NOMO-1 treated with DMSO at 0.1 percent for 48 hours (cell line): ENCODE data around the gene LZIC.

Experiments
- DNase-seq: peaks from one replicate; lab custom pipeline; 2025; ENCODE audit not compliant: unreplicated experiment; lab: John Stamatoyannopoulos, UW

The LZIC gene

DNA sequence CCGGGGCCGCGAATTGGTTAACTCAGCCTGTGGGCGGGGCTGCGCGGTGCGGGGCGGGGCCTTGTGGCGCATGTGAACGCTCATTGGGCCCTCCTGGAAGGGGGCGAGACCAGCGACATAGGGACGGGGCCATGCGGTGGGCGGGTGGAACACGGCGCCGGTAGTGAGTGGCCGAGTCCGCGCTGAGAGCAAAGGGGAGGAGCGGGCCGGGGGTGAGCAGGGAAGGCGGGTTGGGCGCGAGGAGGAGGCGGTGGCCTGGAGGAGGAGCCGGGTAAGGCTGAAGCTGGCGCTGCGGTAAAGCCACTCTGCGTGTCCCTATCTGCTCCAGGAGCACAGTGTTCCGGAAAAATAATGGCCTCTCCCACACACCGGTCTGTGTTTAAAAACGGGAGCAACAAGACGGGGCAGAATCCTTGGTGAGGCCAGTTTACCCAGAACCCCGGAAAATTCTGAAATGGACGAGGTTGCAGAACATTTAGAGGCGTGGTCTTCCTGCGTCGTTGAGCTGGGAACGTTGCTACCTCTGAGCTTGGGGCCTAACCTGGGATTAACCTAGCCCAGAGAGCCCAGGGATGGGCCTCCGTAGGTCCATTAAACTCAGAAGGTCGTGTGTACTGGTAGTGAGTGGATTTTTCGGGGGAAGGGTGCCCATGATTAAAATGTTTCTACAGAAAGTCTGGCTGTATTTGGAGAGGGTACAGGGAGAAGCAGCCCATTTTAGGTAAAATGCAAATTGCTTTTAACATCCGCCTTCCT is 32.6 kb downstream of the LZIC start:
- DNase-seq: peak; percentile 99

DNA sequence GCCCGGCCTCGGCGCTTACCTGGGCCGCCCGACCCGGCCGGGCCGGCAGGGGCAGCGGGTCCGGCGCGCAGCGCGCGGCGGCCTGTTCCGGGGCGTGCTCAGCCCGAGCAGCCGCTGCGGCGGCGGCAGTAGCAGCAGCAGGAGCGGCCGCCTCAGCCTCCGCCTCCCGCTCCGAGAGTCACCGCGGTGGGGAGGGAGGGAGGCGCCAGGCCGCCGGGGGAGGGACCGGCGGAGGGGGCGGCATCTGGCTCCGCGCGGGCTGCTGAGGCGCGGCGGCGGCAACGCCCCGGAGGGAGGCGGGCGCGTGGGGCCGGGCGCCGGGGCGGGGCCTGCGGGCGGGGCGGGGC is 33.1 kb downstream of the LZIC start, which contains the start of gene CTNNBIP1:
TSS of gene CTNNBIP1 (minus strand) at position 194 of the 347 bp plus-strand sequence. CDS start 38,205 bp downstream, outside the sequence.
- peak; percentile 97 for DNase-seq

DNA sequence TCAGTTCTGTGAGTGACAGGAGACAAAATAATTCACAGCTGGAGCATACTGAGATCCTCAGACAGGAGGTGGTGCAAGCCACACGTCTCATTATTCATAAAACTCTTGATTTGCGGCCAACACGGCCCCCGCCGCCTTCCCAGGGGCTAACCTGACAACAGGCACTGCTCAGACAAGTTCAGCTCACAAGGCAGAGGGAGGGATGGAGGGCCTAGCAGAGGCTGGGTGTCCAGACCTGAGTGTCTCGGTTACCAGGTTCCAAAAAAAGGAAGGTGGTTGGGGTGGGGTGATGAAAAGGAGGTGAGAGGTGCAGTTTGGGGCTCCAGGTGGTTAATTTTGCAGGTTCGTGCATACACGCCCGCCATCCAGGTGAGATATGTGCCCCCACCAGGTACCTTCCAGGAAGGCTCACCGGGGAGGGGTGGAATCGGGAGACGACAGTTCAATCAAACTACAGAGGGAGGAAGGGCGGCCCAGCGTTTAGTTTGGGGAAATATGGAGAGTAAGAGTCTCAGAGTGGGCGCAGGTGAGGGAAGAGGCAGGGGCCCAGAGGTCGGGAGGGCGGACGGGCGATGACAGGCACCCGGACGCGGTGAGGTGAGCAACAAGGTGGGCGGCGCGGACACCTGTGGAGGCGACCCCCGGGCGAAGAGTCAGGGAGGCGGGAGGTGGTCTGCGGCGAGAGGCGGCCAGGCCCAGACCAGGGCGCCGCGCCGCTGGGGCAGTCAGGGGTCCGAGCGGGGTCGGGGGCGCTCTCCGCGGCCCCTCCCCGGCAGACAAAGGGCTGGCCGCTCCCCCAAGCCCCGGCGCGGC is 33.8 kb downstream of the LZIC start:
- DNase-seq: peak; percentile 12

DNA sequence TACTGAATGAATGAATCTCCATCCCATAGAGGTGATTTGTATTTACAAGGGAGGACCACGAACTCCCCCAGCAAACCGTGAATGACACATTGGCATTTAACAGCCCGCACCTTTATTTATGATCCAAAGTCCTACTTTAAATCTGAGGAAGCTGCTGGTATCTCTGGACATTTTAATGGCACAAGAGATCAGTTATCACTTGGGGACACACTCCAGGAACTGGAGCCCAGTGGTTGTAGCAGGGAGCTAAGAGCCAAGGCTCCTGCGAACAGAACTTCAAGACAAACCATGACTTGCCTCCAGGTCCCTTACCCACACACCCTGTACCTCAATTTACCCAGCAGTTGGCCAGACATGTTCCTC is 34.3 kb downstream of the LZIC start:
- DNase-seq: no peak

DNA sequence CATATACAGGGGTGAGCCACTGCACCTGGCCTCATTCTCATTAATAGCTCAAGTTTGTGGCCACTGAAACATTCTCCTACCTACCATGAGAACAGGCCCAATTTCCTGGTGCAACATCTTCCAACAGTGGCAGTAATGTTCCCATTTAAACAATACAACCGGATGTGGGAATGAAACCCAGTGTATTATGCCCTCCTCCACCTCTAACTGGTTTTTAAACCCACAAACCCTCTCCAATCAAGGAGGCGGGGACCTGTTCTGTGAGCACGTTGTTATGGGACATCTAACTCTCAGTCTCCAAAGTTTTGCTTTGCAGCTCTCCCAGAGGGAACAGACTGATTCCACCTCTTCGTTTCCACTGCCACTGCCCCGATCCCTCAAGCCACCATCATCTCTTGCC is 35.8 kb downstream of the LZIC start:
- no peak for DNase-seq

DNA sequence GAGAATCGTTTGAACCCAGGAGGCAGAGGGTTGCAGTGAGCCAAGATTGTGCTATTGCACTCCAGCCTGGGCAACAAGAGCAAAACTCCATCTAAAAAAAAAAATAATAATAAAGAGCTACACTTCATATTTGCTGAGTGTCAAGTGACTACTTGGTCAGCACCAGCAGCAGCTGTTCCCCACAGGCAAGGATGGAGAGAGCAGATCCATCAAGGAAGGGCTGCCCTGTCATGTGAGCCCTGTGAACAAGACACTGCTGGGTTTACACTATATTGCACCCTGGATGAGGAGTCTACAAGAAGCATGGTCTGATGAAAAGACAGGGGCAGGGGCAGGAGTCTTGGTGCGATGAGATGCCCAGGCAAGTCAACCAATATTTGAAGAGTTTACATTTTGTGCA is 36.7 kb downstream of the LZIC start:
- DNase-seq: no peak

DNA sequence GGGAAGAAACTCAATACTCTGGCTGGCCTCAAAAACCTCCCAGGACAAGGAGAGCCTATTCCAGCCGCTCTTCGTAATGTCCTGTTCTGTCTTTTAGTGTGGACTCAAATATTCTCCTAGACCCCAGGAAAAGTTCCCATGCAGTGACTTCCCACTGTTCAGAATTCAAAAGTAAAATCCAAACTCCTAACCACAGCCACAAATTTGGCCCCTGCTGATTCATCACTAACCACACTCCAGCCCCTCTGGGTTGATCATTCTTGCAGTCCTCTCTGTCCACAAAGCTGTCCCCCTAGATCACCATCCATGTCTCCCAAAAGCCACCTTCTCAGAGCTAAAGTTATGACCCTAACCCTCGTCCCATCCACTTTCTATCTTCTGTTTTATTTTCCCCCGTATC is 38.2 kb downstream of the LZIC start:
- no peak for DNase-seq

DNA sequence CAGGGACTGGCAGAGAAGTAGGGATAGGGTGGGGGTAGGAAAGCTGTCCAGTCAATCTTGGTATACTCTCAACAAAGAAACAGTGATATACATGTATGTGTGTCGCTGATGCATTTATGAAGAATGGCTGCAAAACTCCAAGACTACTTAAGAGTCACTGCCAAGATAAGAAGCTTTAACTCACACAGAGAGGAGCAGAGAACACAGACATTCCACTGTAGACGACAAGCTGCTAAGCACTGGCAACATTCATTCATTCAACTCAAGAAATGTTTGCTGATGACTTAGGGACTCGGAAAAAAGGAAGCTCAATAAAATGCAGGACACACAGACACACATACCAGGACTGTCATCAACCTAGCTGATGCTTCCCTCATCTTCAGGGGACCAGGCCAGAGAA is 38.6 kb downstream of the LZIC start:
- no peak for DNase-seq

DNA sequence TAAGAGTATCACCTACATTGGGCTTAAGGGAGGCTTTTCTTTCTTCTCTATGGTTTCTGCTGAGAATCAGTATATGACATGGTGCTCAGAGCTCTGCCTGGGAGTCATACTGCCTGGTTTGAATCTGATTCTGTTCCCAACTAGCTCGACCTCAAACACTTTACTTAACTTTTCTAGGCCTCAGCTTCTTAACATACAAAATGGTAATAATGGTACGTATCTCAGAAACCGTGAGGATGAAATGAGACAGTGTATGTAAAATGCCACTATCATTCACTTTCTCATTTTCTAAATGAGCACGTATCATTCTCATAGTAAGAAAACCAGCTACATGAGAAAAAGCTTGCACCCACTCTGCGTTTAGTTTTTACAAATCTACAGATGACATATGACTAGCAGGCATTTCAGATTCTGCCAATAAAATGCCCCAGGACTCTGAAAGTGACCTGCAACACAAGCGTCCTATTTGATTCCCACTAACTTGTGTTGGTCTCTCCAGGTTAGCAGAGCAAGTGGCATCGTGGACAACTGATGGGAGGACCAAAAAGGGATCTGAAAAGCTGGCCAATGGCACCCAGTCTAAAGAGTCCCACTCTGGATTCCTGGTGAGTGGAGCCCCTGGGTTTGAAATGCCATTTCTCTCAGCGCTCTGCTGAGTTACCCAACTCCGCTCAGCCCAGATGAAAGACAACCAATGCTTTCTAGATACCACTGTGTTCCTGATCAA is 39.2 kb downstream of the LZIC start:
- DNase-seq: no peak

DNA sequence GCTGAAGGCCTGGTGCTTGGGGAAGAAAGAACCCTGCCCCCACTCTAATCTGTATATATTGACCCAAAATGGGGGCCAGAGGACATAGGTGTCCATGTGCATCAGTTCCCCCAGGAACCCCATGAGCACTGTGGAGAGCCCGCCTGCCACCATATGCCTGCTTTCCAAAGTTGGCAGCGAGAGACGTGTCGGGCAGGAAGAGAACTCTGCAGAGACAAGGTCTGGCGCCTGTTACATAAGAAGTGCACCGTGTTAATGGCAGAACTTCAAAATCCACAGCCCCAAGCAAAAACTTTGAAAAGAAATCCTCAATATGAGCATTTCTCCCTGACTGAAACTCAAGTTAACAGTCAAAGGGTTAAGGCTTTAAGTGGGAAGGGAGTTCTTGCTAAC is 41.1 kb downstream of the LZIC start:
- DNase-seq: no peak

DNA sequence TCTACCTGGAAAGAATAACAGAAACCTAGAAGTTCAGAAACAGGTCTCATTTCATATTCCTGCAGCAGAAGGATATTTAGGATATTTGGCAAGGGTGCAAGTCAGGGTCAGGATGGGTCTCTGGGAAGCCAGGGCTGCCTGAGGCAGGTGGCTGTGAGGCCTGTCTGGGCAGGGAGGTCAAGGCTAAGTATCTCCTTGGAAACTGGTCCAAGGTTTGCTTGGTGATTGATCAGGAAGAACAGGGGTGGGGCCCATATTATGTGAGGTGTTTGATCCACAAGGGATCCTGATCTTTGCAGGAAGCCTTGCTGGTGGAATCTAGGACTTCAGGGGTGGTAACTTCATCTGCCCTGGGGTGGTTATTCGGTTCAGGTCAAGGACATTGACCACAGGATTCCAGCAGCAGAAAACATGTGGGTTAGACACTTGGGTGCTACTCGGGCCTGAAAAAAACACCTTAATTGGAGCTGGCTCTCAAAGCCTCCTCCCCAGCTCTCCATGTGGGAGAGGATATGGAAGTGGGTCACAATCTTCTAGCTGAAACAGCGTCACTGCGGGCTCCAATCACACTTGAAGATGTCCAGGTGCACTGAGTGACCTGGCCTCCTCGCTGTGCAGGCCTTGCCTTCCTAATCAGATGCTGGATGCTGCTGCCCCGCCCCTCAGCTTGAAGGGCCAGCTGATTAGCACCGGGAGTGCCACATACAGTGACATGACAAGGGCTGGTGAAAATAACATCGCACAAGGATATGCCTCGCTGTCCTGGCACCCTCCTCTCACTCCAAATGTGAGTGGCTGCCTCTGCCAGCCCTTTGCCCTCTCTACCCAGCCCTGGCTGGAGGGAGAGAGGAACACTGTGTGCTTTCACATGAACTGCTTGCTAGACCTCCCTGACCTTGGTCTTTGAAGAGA is 41.8 kb downstream of the LZIC start:
- DNase-seq: no peak

DNA sequence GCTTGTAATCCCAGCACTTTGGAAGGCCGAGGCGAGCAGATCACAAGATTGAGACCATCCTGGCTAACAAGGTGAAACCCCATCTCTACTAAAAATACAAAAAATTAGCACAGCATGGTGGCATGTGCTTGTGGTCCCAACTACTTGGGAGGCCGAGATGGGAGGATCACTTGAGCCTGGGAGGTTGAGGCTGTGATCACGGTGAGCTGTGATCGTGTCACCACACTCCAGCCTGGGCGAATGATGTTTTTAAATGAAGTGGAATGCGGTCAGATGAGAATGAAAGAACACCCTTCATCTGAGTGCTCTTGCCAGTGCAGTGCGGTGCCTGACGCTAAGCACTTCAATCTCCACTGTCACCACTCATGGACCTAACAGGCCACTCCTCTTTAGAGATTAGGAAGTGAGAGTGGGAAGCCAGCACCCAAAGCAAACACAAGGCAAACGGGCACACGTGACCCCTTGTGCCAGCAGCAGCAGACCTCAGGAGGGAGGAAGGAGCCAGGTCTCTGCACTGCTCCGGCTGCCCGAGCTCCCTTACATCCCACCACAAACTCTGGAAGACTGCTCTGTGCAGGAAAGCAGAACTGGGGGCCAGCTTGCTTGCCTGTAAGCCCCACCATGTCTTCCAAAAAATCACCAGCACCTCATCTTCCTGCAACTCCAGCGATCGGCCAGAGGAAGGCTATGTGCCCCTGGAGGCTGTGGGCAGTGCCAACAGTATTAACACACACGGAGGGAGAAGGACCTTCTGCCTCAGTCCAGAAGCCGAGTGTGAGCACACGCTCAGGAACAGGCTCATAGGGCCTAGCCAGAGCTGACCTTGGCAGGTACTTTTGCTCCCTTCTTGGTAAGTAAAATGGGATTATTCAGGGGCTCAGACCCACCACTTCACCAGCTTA is 42.8 kb downstream of the LZIC start:
- peak; percentile 94 for DNase-seq

DNA sequence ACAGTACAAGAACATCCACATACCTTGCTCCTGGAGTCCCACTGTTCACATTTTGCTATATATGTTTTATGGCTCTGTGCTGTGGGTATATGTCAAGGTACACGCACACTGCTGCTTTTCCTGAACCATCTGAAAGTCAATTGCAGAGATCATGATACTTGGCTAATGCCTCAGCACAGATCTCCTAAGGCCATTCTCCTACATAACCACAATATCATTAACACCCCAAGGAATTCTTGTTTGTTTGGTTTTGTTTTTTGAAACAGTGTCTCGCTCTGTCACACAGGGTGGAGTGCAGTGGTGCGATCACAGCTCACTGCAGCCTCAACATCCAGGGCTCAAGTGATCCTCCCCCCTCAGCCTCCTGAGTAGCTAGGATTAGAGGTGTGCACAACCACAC is 49.1 kb downstream of the LZIC start:
- DNase-seq: no peak

DNA sequence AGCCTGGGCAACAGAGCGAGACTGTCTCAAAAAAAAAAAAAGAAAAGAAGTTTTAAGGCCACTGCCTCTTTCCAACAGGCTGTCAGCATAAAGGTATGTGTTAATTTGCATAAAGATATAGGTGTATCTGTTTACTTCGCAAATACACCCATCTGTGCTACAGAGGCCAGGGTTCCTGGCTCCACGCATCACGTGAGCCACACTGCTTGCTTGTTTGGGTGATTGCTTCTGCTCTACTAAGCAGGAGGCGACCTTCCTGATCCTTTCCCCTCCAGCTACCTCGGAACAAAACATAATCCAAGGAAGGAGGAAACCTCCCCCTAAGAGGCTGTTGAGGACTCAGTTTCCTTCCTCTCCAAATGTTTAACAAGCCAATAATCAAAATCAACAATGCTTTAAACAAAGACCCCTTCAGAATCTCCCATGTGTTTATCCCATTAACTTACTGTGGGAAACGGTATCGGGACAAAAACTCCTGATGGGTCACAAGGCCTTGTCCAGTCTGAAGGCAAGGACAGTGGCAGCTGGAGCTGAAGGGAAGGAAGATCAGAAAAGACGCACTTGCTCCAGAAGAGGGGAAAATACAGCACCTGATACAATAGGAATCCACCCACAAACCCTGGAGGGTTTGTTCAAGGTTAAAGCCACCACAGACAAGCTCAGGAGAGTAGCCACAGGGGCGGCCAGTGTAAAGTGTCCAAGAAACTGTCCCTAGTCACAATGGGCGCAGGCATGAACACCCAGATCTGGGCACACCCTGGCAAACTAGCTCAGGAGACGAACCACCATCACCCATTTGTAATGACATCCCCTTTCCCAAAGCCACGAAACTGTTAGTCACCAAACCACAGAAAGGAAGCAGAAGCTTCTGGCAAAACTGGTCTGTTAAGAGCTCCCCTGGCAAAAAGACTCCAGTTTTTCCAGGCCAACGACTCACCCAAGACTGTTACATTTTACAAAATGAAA is 50.3 kb downstream of the LZIC start:
- peak; percentile 48 for DNase-seq

DNA sequence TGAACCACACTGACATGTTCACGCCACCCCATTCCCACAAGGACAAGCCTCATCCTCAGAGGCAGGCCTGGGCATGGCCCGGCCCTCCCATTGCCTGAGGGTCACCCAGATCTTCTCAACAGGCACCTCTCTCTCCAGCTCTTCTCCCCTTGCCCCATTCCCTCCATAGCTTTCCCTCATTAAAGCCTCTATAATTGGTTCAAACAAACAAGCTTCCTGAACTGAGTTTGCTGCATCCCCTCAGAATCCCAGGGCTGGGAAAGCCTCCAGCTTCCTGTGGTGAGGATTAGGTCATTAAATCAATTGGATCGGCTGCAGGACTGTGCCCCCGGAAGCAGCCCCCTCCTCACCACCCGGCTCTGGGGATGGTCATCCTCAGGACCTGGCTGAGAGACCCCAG is 52.0 kb downstream of the LZIC start:
- DNase-seq: no peak

DNA sequence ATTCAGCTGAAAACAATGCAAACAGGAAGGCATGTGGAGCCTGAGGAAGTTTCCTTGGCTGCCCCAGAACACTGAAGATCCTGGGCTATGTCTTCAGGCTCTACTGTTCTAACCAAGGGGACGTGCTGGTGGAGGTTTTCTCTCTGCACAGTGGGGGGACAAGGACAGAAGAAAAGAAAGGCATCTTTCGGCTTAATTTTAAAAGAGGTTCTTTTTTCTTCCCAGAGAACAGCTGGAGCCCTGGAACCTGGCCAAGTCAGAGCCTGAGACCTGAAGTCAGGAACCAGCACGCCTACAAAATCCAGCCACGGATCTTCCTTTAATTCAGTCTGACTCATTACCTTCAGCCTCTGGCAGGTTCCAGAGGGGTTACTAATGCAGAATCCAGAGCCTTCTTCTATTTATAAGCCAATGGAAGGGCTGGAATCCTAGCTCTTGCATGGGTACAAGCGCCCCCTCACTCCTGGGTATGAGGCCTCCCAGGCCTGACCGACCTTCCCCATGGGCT is 52.9 kb downstream of the LZIC start:
- no peak for DNase-seq

DNA sequence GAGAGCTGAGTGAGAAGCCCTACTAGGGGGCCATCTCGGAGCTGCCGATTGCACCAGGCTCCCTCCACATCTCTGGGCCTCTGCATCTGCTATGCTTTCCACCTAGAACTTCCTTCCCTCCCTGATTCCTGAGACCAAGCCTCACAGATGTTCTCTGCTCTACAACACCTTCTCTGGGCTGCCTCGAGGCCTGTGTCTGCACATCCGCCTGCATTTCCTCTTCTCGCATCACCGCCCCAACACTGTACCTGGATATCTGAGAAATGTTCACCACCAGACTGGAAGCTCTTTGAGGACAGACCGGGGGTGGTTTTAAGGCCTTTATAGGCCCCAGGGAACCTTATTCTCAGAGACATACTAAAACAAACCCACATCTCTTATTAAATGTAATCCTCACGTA is 53.8 kb downstream of the LZIC start:
- DNase-seq: no peak

DNA sequence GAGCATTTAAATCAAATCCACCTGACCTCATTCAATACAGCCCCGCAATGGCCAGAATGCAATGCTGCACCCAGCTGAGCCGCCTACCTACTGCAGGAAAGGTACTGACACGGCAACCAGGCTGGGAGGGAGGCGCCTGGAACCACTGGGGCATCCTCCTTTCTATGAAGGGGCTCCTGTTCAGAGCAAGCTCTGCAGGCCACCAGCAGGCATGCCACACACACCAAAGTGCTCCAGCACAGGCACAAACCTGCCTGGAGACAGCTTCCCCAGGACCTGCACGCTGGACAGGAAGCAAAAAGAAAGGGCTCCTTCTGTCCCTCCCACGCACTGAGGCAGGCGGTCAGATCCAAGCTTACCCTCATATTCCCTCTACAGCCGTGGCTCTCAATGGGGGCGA is 54.3 kb downstream of the LZIC start:
- no peak for DNase-seq

DNA sequence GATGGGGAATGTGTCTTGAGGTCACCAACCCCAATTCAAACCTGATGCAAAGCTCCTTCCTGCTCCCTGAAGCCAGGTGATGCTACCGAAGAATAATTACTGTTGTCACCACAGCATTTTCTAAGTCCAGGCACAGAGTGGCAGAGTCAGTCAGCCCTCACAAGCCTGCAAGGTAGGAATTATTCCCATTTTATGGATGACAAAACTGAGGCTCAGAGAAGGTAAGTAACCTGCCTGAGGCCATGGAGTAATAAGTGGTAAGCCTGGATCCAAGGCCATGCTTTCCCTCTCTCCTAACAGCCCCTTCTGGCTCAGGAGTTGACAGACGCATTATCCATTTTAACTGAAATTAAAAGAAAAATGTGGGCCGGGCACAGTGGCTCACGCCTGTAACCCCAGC is 56.1 kb downstream of the LZIC start:
- no peak for DNase-seq
